ENCODE data around the gene WASF2. TPM values are rescaled to one million over a fixed set of nuclear protein-coding genes. Genes with fewer than 3 reads are reported as not detected.
"Not testable (repeated sequence)": the region's sequence is repeated elsewhere in the genome, so short reads cannot be mapped to it uniquely, and the experiment has no call there.

Gene WASF2
- total and polyA plus RNA-seq, 4 donors, result 27.2 to 164 (median 101) TPM

GRCh38 chr1:27417713-27418112 lies 72.3 kb downstream of the WASF2 start:
- DNase-seq (no peak), ATAC-seq (ENCODE audit: low FRiP score) (no peak)
- intact Hi-C loops (cut with DNase I), result loop anchor here in 1 of 2 donors (5.0 kb wide), 2 partner anchors 135 to 185 kb away; partner anchors contain the start of gene AHDC1
- no peak overlapping the region for H3K4me3 ChIP-seq (ENCODE audit: low read length in 2 of 2)
- no peaks in the 10 kb centered on the region for H3K9me3 ChIP-seq (ENCODE audit: control insufficient read depth, low read length)
- no peaks in the 10 kb centered on the region for H3K4me1 ChIP-seq (ENCODE audit: control insufficient read depth in 1 of 2, insufficient read depth in 2 of 2, low read length in 2 of 2)
- WGBS, 2 donors, result 88 to 91% methylated on average over 3 of the region's 3 CpGs
- peaks cover 12 to 25% of the 10 kb centered on the region in 2 donors for H3K36me3 ChIP-seq (ENCODE audit: control insufficient read depth in 1 of 2, insufficient read depth in 2 of 2, low read length in 1 of 2)
- no peak overlapping the region for H3K27ac ChIP-seq (ENCODE audit: low read depth in 1 of 2, low read length in 2 of 2)
- no peaks in the 10 kb centered on the region for H3K27me3 ChIP-seq (ENCODE audit: control insufficient read depth in 1 of 2, insufficient read depth in 2 of 2, low read length in 1 of 2)

DNA sequence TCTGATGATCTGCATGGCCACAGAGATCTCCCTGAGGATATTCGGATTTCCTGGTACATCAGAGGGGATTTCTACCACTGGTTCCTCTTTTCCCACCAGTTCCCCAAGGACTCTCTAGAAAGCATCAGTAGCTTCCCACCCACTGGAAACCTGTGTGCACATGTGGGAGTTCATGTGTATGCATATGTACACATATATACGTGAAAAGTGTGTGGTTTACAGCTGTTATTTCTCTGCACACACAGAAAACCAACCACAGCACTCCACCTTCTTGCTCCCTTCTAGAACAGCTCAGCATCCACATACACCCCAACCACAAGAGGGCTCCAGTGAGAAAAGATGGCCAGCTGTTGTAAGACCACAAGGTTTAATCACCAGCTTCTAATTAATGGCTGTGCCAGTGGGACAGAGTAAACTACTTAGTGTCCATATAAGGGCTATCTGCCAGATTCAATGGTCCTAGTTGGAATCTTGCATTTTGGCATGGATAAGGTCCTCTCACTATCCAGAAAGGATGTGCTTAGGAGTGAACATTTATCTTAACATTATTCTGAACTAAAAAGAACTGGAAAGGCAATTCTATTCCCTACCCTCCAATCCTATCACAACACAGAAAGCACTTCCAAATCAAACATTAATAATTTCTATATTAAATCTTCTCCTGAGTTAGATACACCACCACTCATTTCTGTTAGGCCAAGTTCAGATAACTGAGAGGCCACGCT lies 73.4 kb downstream of the WASF2 start:
- H3K4me1 ChIP-seq (ENCODE audit: control insufficient read depth in 1 of 2, insufficient read depth in 2 of 2, low read length in 2 of 2), result no peaks in the 10 kb centered on the region
- peaks cover 15 to 25% of the 10 kb centered on the region in 2 donors for H3K36me3 ChIP-seq (ENCODE audit: control insufficient read depth in 1 of 2, insufficient read depth in 2 of 2, low read length in 1 of 2)
- 77 to 83% methylated on average over 3 of the region's 3 CpGs for WGBS, 2 donors
- no peak overlapping the region for H3K27ac ChIP-seq (ENCODE audit: low read depth in 1 of 2, low read length in 2 of 2)
- DNase-seq (no peak), ATAC-seq (ENCODE audit: low FRiP score) (no peak)
- no peaks in the 10 kb centered on the region for H3K27me3 ChIP-seq (ENCODE audit: control insufficient read depth in 1 of 2, insufficient read depth in 2 of 2, low read length in 1 of 2)
- H3K9me3 ChIP-seq (ENCODE audit: control insufficient read depth, low read length), result no peaks in the 10 kb centered on the region
- no peak overlapping the region for H3K4me3 ChIP-seq (ENCODE audit: low read length in 2 of 2)
- intact Hi-C loops (cut with DNase I), result loop anchor here in 1 of 2 donors (5.0 kb wide), 2 partner anchors 136 to 186 kb away; partner anchors contain the start of gene AHDC1

- no peaks in the 10 kb centered on the region for H3K9me3 ChIP-seq (ENCODE audit: control insufficient read depth, low read length)
- H3K4me3 ChIP-seq (ENCODE audit: low read length in 2 of 2), result no peak overlapping the region
- no peak for ATAC-seq (ENCODE audit: low FRiP score)
- 55 to 72% methylated on average over 1 of the region's 1 CpG for WGBS, 2 donors
- intact Hi-C loops (cut with DNase I), result no loop called here
- H3K4me1 ChIP-seq (ENCODE audit: control insufficient read depth in 1 of 2, insufficient read depth in 2 of 2, low read length in 2 of 2), result no peaks in the 10 kb centered on the region
- H3K27ac ChIP-seq (ENCODE audit: low read depth in 1 of 2, low read length in 2 of 2), result no peak overlapping the region
- peaks cover 18 to 31% of the 10 kb centered on the region in 2 donors for H3K36me3 ChIP-seq (ENCODE audit: control insufficient read depth in 1 of 2, insufficient read depth in 2 of 2, low read length in 1 of 2)
- no peak for DNase-seq
- H3K27me3 ChIP-seq (ENCODE audit: control insufficient read depth in 1 of 2, insufficient read depth in 2 of 2, low read length in 1 of 2), result no peaks in the 10 kb centered on the region
Measured at GRCh38 chr1:27414091-27414490, 75.9 kb downstream of the WASF2 start.

DNA sequence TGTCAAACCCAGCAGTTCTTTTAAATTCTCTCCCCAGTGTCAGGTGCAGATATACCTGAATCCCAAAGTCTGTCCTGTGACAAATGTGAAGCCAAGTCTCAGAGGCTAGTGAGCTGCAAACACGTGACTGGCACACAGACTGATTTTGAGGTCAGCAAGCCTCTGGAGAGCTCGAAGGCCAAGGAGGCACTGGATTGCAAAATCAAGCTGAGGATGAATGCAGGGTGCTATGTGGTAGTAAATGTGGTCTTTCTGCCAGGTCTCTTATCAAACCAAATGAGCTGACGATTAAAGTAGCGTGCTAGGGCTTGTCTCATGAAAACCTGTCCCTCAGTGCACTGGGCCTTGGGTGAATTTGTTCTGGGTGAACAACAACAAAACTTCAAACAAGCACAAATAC lies 77.0 kb downstream of the WASF2 start:
- Histone ChIP-seq H3K4me1 (ENCODE audit: control insufficient read depth in 1 of 2, insufficient read depth in 2 of 2, low read length in 2 of 2) (no peaks in the 10 kb centered on the region), H3K27me3 (ENCODE audit: control insufficient read depth in 1 of 2, insufficient read depth in 2 of 2, low read length in 1 of 2) (no peaks in the 10 kb centered on the region), H3K4me3 (ENCODE audit: low read length in 2 of 2) (no peak overlapping the region), H3K9me3 (ENCODE audit: control insufficient read depth, low read length) (no peaks in the 10 kb centered on the region), H3K36me3 (ENCODE audit: control insufficient read depth in 1 of 2, insufficient read depth in 2 of 2, low read length in 1 of 2) (peaks cover 24 to 31% of the 10 kb centered on the region in 2 donors), H3K27ac (ENCODE audit: low read depth in 1 of 2, low read length in 2 of 2) (no peak overlapping the region)
- intact Hi-C loops (cut with DNase I), result no loop called here
- DNase-seq (no peak), ATAC-seq (ENCODE audit: low FRiP score) (no peak)
- WGBS, 2 donors, result 70 to 77% methylated on average over 4 of the region's 4 CpGs

- WGBS, 2 donors, result 88 to 90% methylated on average over 4 of the region's 4 CpGs
- H3K4me1 ChIP-seq (ENCODE audit: control insufficient read depth in 1 of 2, insufficient read depth in 2 of 2, low read length in 2 of 2), result no peaks in the 10 kb centered on the region
- no peaks in the 10 kb centered on the region for H3K9me3 ChIP-seq (ENCODE audit: control insufficient read depth, low read length)
- no peak for DNase-seq
- peaks cover 23 to 31% of the 10 kb centered on the region in 2 donors for H3K36me3 ChIP-seq (ENCODE audit: control insufficient read depth in 1 of 2, insufficient read depth in 2 of 2, low read length in 1 of 2)
- no peak overlapping the region for H3K27ac ChIP-seq (ENCODE audit: low read depth in 1 of 2, low read length in 2 of 2)
- H3K27me3 ChIP-seq (ENCODE audit: control insufficient read depth in 1 of 2, insufficient read depth in 2 of 2, low read length in 1 of 2), result no peaks in the 10 kb centered on the region
- H3K4me3 ChIP-seq (ENCODE audit: low read length in 2 of 2), result no peak overlapping the region
- ATAC-seq (ENCODE audit: low FRiP score), result no peak
- intact Hi-C loops (cut with DNase I), result no loop called here
Measured at GRCh38 chr1:27412502-27412901, 77.5 kb downstream of the WASF2 start.

GRCh38 chr1:27410709-27411108 lies 79.3 kb downstream of the WASF2 start:
- Histone ChIP-seq H3K9me3 (ENCODE audit: control insufficient read depth, low read length) (no peaks in the 10 kb centered on the region), H3K27ac (ENCODE audit: low read depth in 1 of 2, low read length in 2 of 2) (no peak overlapping the region), H3K36me3 (ENCODE audit: control insufficient read depth in 1 of 2, insufficient read depth in 2 of 2, low read length in 1 of 2) (peaks cover 21 to 24% of the 10 kb centered on the region in 2 donors), H3K4me1 (ENCODE audit: control insufficient read depth in 1 of 2, insufficient read depth in 2 of 2, low read length in 2 of 2) (no peaks in the 10 kb centered on the region), H3K4me3 (ENCODE audit: low read length in 2 of 2) (no peak overlapping the region), H3K27me3 (ENCODE audit: control insufficient read depth in 1 of 2, insufficient read depth in 2 of 2, low read length in 1 of 2) (no peaks in the 10 kb centered on the region)
- DNase-seq (no peak), ATAC-seq (ENCODE audit: low FRiP score) (no peak)
- WGBS, 2 donors, result 86 to 87% methylated on average over 2 of the region's 2 CpGs
- intact Hi-C loops (cut with DNase I), result no loop called here

- DNase-seq, result no peak
- intact Hi-C loops (cut with DNase I), result loop anchor here in 1 of 2 donors (10.0 kb wide), 1 partner anchor 75 kb away; no protein-coding TSS in a partner anchor
- no peaks in the 10 kb centered on the region for H3K4me1 ChIP-seq (ENCODE audit: control insufficient read depth in 1 of 2, insufficient read depth in 2 of 2, low read length in 2 of 2)
Measured at GRCh38 chr1:27409669-27410068, 80.3 kb downstream of the WASF2 start.

DNA sequence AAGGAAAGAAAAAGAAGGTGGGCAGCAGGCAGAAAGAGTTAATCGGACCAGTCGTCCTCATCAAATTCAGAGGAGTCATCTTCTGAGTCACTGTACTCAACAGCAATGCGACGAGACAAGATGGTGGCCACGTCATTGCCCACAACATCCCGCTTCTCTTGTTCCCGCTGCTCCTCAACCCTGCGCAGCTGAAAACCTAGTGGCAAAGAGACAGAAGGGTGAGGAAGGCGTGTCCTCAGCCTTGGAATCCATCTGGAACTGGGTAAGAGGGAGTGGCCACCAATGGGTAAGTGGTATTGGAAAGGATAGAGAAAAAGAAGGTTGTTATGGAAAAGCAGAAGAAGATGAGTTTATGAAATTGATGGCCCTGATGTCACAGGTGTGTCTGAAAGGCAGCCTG lies 81.8 kb downstream of the WASF2 start:
- Histone ChIP-seq H3K27me3 (ENCODE audit: control insufficient read depth in 1 of 2, insufficient read depth in 2 of 2, low read length in 1 of 2) (no peaks in the 10 kb centered on the region), H3K4me3 (ENCODE audit: low read length in 2 of 2) (no peak overlapping the region), H3K4me1 (ENCODE audit: control insufficient read depth in 1 of 2, insufficient read depth in 2 of 2, low read length in 2 of 2) (no peaks in the 10 kb centered on the region), H3K36me3 (ENCODE audit: control insufficient read depth in 1 of 2, insufficient read depth in 2 of 2, low read length in 1 of 2) (peaks cover 8 to 16% of the 10 kb centered on the region in 2 donors), H3K9me3 (ENCODE audit: control insufficient read depth, low read length) (no peaks in the 10 kb centered on the region), H3K27ac (ENCODE audit: low read depth in 1 of 2, low read length in 2 of 2) (no peak overlapping the region)
- DNase-seq (no peak), ATAC-seq (ENCODE audit: low FRiP score) (no peak)
- intact Hi-C loops (cut with DNase I), result loop anchor here in 1 of 2 donors (10.0 kb wide), 1 partner anchor 77 kb away; no protein-coding TSS in a partner anchor
- WGBS, 2 donors, result 92 to 94% methylated on average over 9 of the region's 9 CpGs

More at GRCh38 chr1:27409669-27410068, 80.3 kb downstream of the WASF2 start:
- Histone ChIP-seq H3K27ac (ENCODE audit: low read depth in 1 of 2, low read length in 2 of 2) (no peak overlapping the region), H3K4me3 (ENCODE audit: low read length in 2 of 2) (no peak overlapping the region), H3K27me3 (ENCODE audit: control insufficient read depth in 1 of 2, insufficient read depth in 2 of 2, low read length in 1 of 2) (no peaks in the 10 kb centered on the region), H3K36me3 (ENCODE audit: control insufficient read depth in 1 of 2, insufficient read depth in 2 of 2, low read length in 1 of 2) (peaks cover 20 to 21% of the 10 kb centered on the region in 2 donors), H3K9me3 (ENCODE audit: control insufficient read depth, low read length) (no peaks in the 10 kb centered on the region)
- ATAC-seq (ENCODE audit: low FRiP score), result no peak
- 90 to 91% methylated on average over 10 to 11 of the region's 11 CpGs for WGBS, 2 donors

- not testable (repeated sequence) for H3K4me3 ChIP-seq (ENCODE audit: low read length in 2 of 2); DNase-seq; H3K27me3 ChIP-seq (ENCODE audit: control insufficient read depth in 1 of 2, insufficient read depth in 2 of 2, low read length in 1 of 2); ATAC-seq (ENCODE audit: low FRiP score); H3K36me3 ChIP-seq (ENCODE audit: control insufficient read depth in 1 of 2, insufficient read depth in 2 of 2, low read length in 1 of 2); H3K4me1 ChIP-seq (ENCODE audit: control insufficient read depth in 1 of 2, insufficient read depth in 2 of 2, low read length in 2 of 2); H3K27ac ChIP-seq (ENCODE audit: low read depth in 1 of 2, low read length in 2 of 2); H3K9me3 ChIP-seq (ENCODE audit: control insufficient read depth, low read length)
- intact Hi-C loops (cut with DNase I), result loop anchor here in 1 of 2 donors (10.0 kb wide), 1 partner anchor 78 kb away; no protein-coding TSS in a partner anchor
- WGBS, 2 donors, result 77 to 79% methylated on average over 2 of the region's 2 CpGs
Measured at GRCh38 chr1:27406791-27407190, 83.2 kb downstream of the WASF2 start.

All from aorta (tissue), 5 donors.